ENCODE results near the gene MAGI2. TPM values are rescaled to one million over a fixed set of nuclear protein-coding genes. Genes with fewer than 3 reads are reported as not detected.
"Not testable (repeated sequence)": the region's sequence is repeated elsewhere in the genome, so short reads cannot be mapped to it uniquely, and the experiment has no call there.

MAGI2 gene
- total RNA-seq, 1 experiment from 2014 or later, result 0.34 TPM

GRCh38 chr7:78587443-78588044 lies 865.9 kb downstream of the MAGI2 start:
- Histone ChIP-seq H3K4me1 (ENCODE audit: insufficient read depth, low read length, poor library complexity, severe bottlenecking) (no peaks in the 10 kb centered on the region), H3K4me3 (ENCODE audit: low read depth, low read length, poor library complexity, severe bottlenecking) (no peak overlapping the region), H3K36me3 (ENCODE audit: insufficient read depth, low read length, poor library complexity, severe bottlenecking) (no peaks in the 10 kb centered on the region), H3K27ac (ENCODE audit: low read depth, low read length, poor library complexity, severe bottlenecking) (no peak overlapping the region), H3K9me3 (ENCODE audit: low read depth, low read length, poor library complexity, severe bottlenecking) (no peaks in the 10 kb centered on the region), H3K27me3 (replicated peaks; ENCODE audit: insufficient read depth, low read depth, low read length, poor library complexity) (peaks cover 11% of the 10 kb centered on the region)
- no TSS peak for BruUV-seq (replicated peaks)
- intact Hi-C loops (cut with micrococcal nuclease; ENCODE audit: unreplicated experiment), result loop anchor here (2.0 to 10.0 kb wide), 3 partner anchors 337 to 697 kb away; no protein-coding TSS in a partner anchor
- peak; percentile 66 for DNase-seq (ENCODE audit: low spot score)
- CTCF ChIA-PET, result no interaction called here
- peak; percentile 72 for TF ChIP-seq CTCF (conservative IDR thresholded peaks at IDR 0.05; ENCODE audit: low read depth, low read length)
- TF ChIP-seq EZH2 (IDR thresholded peaks at IDR 0.05; ENCODE audit: borderline replicate concordance, low read depth, low read length, poor library complexity, severe bottlenecking), result no peak
- POLR2A ChIA-PET (ENCODE audit: low non-redundant PET), result no interaction called here

- no peak overlapping the region for H3K27ac ChIP-seq (ENCODE audit: low read depth, low read length, poor library complexity, severe bottlenecking)
- no peaks in the 10 kb centered on the region for H3K9me3 ChIP-seq (ENCODE audit: low read depth, low read length, poor library complexity, severe bottlenecking)
- no TSS peak for BruUV-seq (replicated peaks)
- TF ChIP-seq CTCF (conservative IDR thresholded peaks at IDR 0.05; ENCODE audit: low read depth, low read length) (no peak), EZH2 (IDR thresholded peaks at IDR 0.05; ENCODE audit: borderline replicate concordance, low read depth, low read length, poor library complexity, severe bottlenecking) (no peak)
- intact Hi-C loops (cut with micrococcal nuclease; ENCODE audit: unreplicated experiment), result loop anchor here (2.0 to 10.0 kb wide), 3 partner anchors 339 to 699 kb away; no protein-coding TSS in a partner anchor
- POLR2A ChIA-PET (ENCODE audit: low non-redundant PET), result no interaction called here
- CTCF ChIA-PET, result no interaction called here
- no peak overlapping the region for H3K4me3 ChIP-seq (ENCODE audit: low read depth, low read length, poor library complexity, severe bottlenecking)
- no peaks in the 10 kb centered on the region for H3K4me1 ChIP-seq (ENCODE audit: insufficient read depth, low read length, poor library complexity, severe bottlenecking)
- no peaks in the 10 kb centered on the region for H3K36me3 ChIP-seq (ENCODE audit: insufficient read depth, low read length, poor library complexity, severe bottlenecking)
- H3K27me3 ChIP-seq (replicated peaks; ENCODE audit: insufficient read depth, low read depth, low read length, poor library complexity), result peaks cover 7% of the 10 kb centered on the region
- DNase-seq (ENCODE audit: low spot score), result no peak
These were observed 867.5 kb downstream of the MAGI2 start for GRCh38 chr7:78585980-78586379.

DNA sequence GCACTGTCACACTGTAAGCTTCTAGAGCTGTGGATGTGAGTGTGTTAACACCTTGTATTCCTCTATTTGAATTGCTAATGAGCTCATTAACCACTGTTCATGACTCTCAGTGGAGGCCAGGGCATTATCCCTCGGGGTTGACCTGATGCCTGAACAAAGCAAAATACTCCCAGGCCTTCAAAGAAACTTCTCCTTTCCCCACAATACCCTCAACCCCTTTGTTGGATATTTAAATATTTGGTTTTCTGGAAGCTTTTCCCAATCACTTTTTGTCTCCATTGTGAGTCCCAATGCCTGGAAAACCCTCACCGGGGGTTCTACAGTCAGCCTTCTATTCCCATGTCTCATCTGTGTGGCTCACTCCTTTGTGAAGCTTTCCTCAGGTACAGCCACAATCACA lies 874.8 kb downstream of the MAGI2 start:
- TF ChIP-seq EZH2 (IDR thresholded peaks at IDR 0.05; ENCODE audit: borderline replicate concordance, low read depth, low read length, poor library complexity, severe bottlenecking) (no peak), CTCF (conservative IDR thresholded peaks at IDR 0.05; ENCODE audit: low read depth, low read length) (no peak)
- H3K9me3 ChIP-seq (ENCODE audit: low read depth, low read length, poor library complexity, severe bottlenecking), result no peaks in the 10 kb centered on the region
- H3K36me3 ChIP-seq (ENCODE audit: insufficient read depth, low read length, poor library complexity, severe bottlenecking), result no peaks in the 10 kb centered on the region
- no peaks in the 10 kb centered on the region for H3K4me1 ChIP-seq (ENCODE audit: insufficient read depth, low read length, poor library complexity, severe bottlenecking)
- no peak overlapping the region for H3K4me3 ChIP-seq (ENCODE audit: low read depth, low read length, poor library complexity, severe bottlenecking)
- POLR2A ChIA-PET (ENCODE audit: low non-redundant PET), result no interaction called here
- H3K27ac ChIP-seq (ENCODE audit: low read depth, low read length, poor library complexity, severe bottlenecking), result no peak overlapping the region
- no TSS peak for BruUV-seq (replicated peaks)
- DNase-seq (ENCODE audit: low spot score), result no peak
- intact Hi-C loops (cut with micrococcal nuclease; ENCODE audit: unreplicated experiment), result no loop called here
- peaks cover 4% of the 10 kb centered on the region for H3K27me3 ChIP-seq (replicated peaks; ENCODE audit: insufficient read depth, low read depth, low read length, poor library complexity)
- CTCF ChIA-PET, result no interaction called here

GRCh38 chr7:78577174-78577952 lies 876.1 kb downstream of the MAGI2 start:
- H3K27ac ChIP-seq (ENCODE audit: low read depth, low read length, poor library complexity, severe bottlenecking); DNase-seq (ENCODE audit: low spot score); H3K4me3 ChIP-seq (ENCODE audit: low read depth, low read length, poor library complexity, severe bottlenecking); BruUV-seq (replicated peaks); CTCF ChIA-PET; intact Hi-C loops (cut with micrococcal nuclease; ENCODE audit: unreplicated experiment); H3K4me1 ChIP-seq (ENCODE audit: insufficient read depth, low read length, poor library complexity, severe bottlenecking); H3K27me3 ChIP-seq (replicated peaks; ENCODE audit: insufficient read depth, low read depth, low read length, poor library complexity); H3K9me3 ChIP-seq (ENCODE audit: low read depth, low read length, poor library complexity, severe bottlenecking); H3K36me3 ChIP-seq (ENCODE audit: insufficient read depth, low read length, poor library complexity, severe bottlenecking); POLR2A ChIA-PET (ENCODE audit: low non-redundant PET): not testable (repeated sequence)

Data from A673 (cell line).